Ishikawa (cell line): ENCODE data around the gene PRICKLE2.

Source experiments
- CEBPB ChIP-seq: IDR thresholded peaks from 2 replicates; pipeline ENCODE4 v1.6.1; 2012
- CREB1 ChIP-seq: IDR thresholded peaks from 2 replicates; pipeline ENCODE4 v1.6.1; 2012; ENCODE audit warnings: low read depth
- EGR1 ChIP-seq: IDR thresholded peaks from 2 replicates; pipeline ENCODE4 v1.6.1; 2012
- EP300 ChIP-seq: IDR thresholded peaks from 2 replicates; pipeline ENCODE4 v1.6.1; 2012; ENCODE audit warnings: borderline replicate concordance
- FOXM1 ChIP-seq: IDR thresholded peaks from 2 replicates; pipeline ENCODE4 v1.6.1; 2012; ENCODE audit warnings: low read depth, borderline replicate concordance
- NFIC ChIP-seq: IDR thresholded peaks from 2 replicates; pipeline ENCODE4 v1.6.1; 2012
- RAD21 ChIP-seq: IDR thresholded peaks from 2 replicates; pipeline ENCODE4 v1.6.1; 2012; ENCODE audit warnings: low read depth
- TAF1 ChIP-seq: IDR thresholded peaks from 2 replicates; pipeline ENCODE4 v1.6.1; 2012; ENCODE audit warnings: low read depth, mild to moderate bottlenecking
- TCF12 ChIP-seq: IDR thresholded peaks from 2 replicates; pipeline ENCODE4 v1.6.1; 2012; ENCODE audit warnings: low read depth
- TEAD4 ChIP-seq: IDR thresholded peaks from 2 replicates; pipeline ENCODE4 v1.6.1; 2012
- YY1 ChIP-seq: IDR thresholded peaks from 2 replicates; pipeline ENCODE4 v1.6.1; 2012; ENCODE audit warnings: low read depth
- ZBTB7A ChIP-seq: IDR thresholded peaks from 2 replicates; pipeline ENCODE4 v1.6.1; 2012; ENCODE audit warnings: low read depth
- TF ChIP-seq, protein P1 (sequence below): IDR thresholded peaks from 2 replicates; pipeline ENCODE4 v1.6.1; 2012
- TF ChIP-seq, protein P2 (sequence below): IDR thresholded peaks from 2 replicates; pipeline ENCODE4 v1.6.1; 2012; ENCODE audit warnings: low read depth, mild to moderate bottlenecking
- TF ChIP-seq, protein P3 (sequence below): IDR thresholded peaks from 2 replicates; pipeline ENCODE4 v1.6.1; 2012

Gene PRICKLE2

GRCh38 chr3:64216274-64217147, 8.8 kb downstream of the PRICKLE2 start:
- TF ChIP-seq YY1: no peak
- TF ChIP-seq ZBTB7A: no peak
- no peak for TF ChIP-seq NFIC
- no peak for TF ChIP-seq TAF1
- TF ChIP-seq FOXM1: no peak
- TF ChIP-seq, protein P1, sequence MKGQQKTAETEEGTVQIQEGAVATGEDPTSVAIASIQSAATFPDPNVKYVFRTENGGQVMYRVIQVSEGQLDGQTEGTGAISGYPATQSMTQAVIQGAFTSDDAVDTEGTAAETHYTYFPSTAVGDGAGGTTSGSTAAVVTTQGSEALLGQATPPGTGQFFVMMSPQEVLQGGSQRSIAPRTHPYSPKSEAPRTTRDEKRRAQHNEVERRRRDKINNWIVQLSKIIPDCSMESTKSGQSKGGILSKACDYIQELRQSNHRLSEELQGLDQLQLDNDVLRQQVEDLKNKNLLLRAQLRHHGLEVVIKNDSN: no peak
- no peak for TF ChIP-seq EP300

DNA sequence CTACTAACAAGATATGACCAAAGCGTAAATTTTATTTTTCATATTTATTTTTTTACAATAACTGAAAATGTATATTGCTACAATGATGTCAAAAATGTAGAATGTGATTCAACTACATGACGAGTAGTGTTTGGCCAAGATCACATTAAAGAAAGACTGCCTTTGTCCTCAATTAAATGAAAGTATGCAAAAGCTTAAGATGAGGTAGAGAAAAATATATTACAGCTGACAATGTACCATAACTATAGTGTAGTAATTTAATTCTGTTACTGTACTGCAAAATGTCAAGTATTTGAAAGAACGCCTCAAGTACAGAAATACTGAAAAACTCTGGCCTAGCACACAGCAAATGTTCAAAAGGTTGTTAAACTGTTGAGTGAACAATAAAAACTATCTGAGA, 9.7 kb downstream of the PRICKLE2 start:
- no peak for TF ChIP-seq TAF1
- TF ChIP-seq, protein P2, sequence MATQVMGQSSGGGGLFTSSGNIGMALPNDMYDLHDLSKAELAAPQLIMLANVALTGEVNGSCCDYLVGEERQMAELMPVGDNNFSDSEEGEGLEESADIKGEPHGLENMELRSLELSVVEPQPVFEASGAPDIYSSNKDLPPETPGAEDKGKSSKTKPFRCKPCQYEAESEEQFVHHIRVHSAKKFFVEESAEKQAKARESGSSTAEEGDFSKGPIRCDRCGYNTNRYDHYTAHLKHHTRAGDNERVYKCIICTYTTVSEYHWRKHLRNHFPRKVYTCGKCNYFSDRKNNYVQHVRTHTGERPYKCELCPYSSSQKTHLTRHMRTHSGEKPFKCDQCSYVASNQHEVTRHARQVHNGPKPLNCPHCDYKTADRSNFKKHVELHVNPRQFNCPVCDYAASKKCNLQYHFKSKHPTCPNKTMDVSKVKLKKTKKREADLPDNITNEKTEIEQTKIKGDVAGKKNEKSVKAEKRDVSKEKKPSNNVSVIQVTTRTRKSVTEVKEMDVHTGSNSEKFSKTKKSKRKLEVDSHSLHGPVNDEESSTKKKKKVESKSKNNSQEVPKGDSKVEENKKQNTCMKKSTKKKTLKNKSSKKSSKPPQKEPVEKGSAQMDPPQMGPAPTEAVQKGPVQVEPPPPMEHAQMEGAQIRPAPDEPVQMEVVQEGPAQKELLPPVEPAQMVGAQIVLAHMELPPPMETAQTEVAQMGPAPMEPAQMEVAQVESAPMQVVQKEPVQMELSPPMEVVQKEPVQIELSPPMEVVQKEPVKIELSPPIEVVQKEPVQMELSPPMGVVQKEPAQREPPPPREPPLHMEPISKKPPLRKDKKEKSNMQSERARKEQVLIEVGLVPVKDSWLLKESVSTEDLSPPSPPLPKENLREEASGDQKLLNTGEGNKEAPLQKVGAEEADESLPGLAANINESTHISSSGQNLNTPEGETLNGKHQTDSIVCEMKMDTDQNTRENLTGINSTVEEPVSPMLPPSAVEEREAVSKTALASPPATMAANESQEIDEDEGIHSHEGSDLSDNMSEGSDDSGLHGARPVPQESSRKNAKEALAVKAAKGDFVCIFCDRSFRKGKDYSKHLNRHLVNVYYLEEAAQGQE: no peak
- TF ChIP-seq, protein P1: no peak
- TF ChIP-seq TCF12: no peak
- TF ChIP-seq YY1: no peak
- no peak for TF ChIP-seq EGR1
- no peak for TF ChIP-seq EP300
- no peak for TF ChIP-seq RAD21
- TF ChIP-seq CEBPB: no peak
- TF ChIP-seq NFIC: no peak
- no peak for TF ChIP-seq ZBTB7A
- TF ChIP-seq, protein P3, sequence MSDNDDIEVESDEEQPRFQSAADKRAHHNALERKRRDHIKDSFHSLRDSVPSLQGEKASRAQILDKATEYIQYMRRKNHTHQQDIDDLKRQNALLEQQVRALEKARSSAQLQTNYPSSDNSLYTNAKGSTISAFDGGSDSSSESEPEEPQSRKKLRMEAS: no peak
- no peak for TF ChIP-seq FOXM1
- no peak for TF ChIP-seq TEAD4
- TF ChIP-seq CREB1: no peak

GRCh38 chr3:64215103-64215502, 10.2 kb downstream of the PRICKLE2 start:
- TF ChIP-seq CREB1: no peak
- no peak for TF ChIP-seq NFIC
- TF ChIP-seq, protein P3: no peak

DNA sequence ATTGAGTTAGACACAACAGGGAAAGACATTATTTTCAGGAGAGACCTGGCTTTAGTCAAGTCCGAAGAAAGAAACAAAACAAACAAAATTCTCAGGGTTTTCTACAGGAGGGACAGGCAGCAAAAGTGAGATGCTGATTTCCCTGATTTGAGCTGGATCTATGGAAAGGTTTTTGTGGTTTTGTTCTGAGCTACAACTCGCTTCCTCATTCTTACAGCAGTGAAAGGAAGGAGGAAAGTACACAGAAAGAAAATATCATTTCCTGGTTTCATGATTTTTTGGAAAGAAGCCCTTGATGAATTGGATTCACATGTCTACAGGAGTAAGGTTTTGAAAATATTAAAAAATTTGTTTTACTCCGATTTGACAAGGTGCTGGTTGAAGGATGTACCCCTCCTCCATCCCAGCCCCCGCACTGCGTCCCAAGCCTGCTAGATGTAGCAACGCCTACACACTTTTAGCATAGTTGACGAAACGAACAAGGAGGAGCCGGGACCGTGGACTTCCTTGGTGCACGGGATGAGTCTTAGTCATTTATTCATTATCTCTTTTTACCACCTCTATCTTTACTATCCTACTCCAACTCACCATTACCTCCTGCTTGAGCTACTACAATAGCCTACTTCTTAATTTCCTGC, 10.8 kb downstream of the PRICKLE2 start:
- no peak for TF ChIP-seq RAD21
- TF ChIP-seq, protein P2: no peak
- no peak for TF ChIP-seq FOXM1
- TF ChIP-seq, protein P3: no peak
- no peak for TF ChIP-seq CREB1
- TF ChIP-seq, protein P1: no peak
- TF ChIP-seq EGR1: no peak
- TF ChIP-seq NFIC: no peak
- no peak for TF ChIP-seq TCF12
- no peak for TF ChIP-seq CEBPB
- TF ChIP-seq TEAD4: no peak
- TF ChIP-seq ZBTB7A: no peak
- TF ChIP-seq YY1: no peak
- no peak for TF ChIP-seq EP300
- no peak for TF ChIP-seq TAF1

DNA sequence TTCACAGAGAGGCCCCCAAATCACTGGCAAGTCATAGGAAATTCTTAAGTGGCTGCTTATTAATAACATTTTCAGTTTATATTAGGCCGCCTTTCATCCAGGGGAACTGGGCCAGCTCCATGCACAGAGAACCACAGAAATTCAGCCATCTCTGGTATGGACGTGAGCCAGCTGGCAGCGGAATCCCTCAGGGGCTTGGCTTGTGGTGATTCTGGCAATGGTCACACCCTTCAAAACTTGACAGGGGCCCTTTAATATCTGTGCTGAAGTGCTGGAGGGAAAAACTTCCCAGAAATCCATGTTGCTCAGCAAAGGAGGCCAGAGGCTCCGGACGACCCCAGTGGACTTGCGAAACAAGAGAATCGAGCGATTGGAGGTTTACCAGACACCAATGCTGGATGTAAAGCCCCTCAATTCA, 11.3 kb downstream of the PRICKLE2 start:
- TF ChIP-seq, protein P3: no peak
- TF ChIP-seq EP300 (no peak), TCF12 (no peak), EGR1 (no peak), ZBTB7A (no peak), CEBPB (no peak), FOXM1 (no peak), CREB1 (no peak), RAD21 (no peak), YY1 (no peak), NFIC (no peak)
- TF ChIP-seq, protein P2: no peak
